HG02840 (cell line): ENCODE data around the gene MOB2.
"Not testable (repeated sequence)": the region's sequence is repeated elsewhere in the genome, so short reads cannot be mapped to it uniquely, and the experiment has no call there.

Experiments used
- ATAC-seq: cut with Tn5 transposase; IDR thresholded peaks from one replicate; pipeline ENCODE4 v1.9.1; 2021; ENCODE audit warnings: mild to moderate bottlenecking, moderate library complexity, moderate number of reproducible peaks; ENCODE audit not compliant: unreplicated experiment, low FRiP score

MOB2 gene

GRCh38 chr11:1428762-1429316 lies 57.7 kb downstream of the MOB2 start:
- ATAC-seq: no peak

GRCh38 chr11:1425439-1425838 lies 61.1 kb downstream of the MOB2 start:
- no peak for ATAC-seq

GRCh38 chr11:1425006-1425405 lies 61.6 kb downstream of the MOB2 start:
- ATAC-seq: no peak

- not testable (repeated sequence) for ATAC-seq
Measured at GRCh38 chr11:1423406-1423805, 63.2 kb downstream of the MOB2 start.

GRCh38 chr11:1422981-1423380 lies 63.6 kb downstream of the MOB2 start:
- no peak for ATAC-seq

- no peak for ATAC-seq
Measured at GRCh38 chr11:1422481-1422880, 64.1 kb downstream of the MOB2 start.

GRCh38 chr11:1421291-1421690 lies 65.3 kb downstream of the MOB2 start:
- no peak for ATAC-seq

GRCh38 chr11:1419811-1420210 lies 66.8 kb downstream of the MOB2 start:
- no peak for ATAC-seq
